GM23248 (cell line): ENCODE measurements around the gene MAP3K5.

ENCODE experiments used
- EZH2 ChIP-seq: fragments of 200-600 bp; sonication (generic); IDR thresholded peaks from 2 replicates; pipeline ENCODE4 v1.6.1; 2018; ENCODE audit warnings: antibody characterized with exemption, mild to moderate bottlenecking; ENCODE audit not compliant: insufficient read depth, poor library complexity, severe bottlenecking
- EZH2phosphoT487 ChIP-seq: fragments of 200-600 bp; sonication (generic); IDR thresholded peaks from 2 replicates; pipeline ENCODE4 v1.6.1; 2018; ENCODE audit warnings: antibody characterized with exemption, moderate library complexity, mild to moderate bottlenecking, low read depth; ENCODE audit not compliant: insufficient read depth

- TF ChIP-seq EZH2: no peak
- TF ChIP-seq EZH2phosphoT487: no peak
Measured at GRCh38 chr6:136820561-136820960, 28.3 kb upstream of the MAP3K5 start.
